GM18519 (cell line): ENCODE measurements around the gene MST1.

Experiments used
- ATAC-seq: cut with Tn5 transposase; IDR thresholded peaks from one replicate; pipeline ENCODE4 v1.9.1; 2021; ENCODE audit warnings: mild to moderate bottlenecking, moderate library complexity; ENCODE audit not compliant: unreplicated experiment, low FRiP score

Gene MST1

DNA sequence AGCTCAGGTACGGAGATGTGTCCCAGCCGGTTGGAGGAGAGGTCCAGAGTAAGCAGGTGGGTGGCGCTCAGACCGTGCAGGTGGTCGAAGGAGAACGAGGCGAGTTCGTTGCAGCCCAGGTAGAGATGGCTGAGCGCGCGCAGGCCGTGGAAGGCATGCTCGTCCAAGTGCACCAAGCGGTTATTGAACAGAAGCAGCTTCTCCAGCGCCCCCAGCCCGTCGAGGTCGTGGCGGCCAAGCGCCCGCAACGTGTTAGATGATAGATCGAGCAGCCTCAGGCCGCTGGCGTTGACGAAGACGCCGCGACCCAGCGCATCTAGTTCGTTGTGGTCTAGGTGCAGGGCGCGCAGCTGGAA lies 29.6 kb upstream of the MST1 start:
- ATAC-seq: no peak

DNA sequence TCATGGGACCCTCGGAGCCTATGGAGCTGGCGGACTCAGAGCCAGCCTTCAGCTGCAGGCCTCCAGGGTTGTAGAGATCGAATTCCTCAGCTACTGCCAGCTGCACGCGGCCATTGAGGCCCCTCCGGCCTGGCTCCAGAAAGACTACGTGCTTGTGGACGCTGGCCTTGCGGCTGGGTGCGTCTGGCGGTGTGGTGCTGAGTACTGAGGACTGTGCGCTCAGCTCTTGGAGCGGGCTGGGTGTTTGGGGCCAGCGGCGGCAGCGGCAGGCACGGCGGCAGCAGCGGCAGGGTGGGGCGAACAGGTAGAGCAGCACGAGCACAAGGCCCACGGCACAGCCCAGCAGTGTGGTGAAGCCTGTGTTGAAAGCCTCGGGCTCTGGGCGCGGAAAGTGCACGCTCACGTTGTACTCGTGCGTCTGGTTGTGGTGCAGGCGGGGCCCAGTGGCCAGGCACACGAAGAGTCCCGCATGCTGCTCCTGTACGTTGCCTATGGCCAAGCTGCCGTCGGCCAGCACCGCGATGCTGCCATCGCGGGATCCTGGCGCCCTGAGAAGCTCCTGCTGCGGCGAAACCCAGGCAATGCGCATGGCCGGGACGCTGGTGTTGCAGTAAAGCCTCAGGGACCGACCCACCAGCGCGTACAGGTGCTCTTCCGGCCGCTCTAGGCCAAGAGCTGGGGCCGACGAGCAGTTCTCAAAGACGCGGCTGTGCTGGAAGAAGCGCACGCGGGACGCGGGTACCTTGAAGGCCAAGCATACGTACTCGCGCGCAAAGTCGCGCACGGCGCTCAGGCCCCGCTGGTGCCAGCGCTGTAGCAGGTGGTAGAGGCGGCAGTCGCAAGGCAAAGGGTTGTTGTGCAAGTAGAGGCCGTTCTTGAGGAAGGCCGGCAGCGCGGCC lies 28.9 kb upstream of the MST1 start:
- ATAC-seq: no peak

DNA sequence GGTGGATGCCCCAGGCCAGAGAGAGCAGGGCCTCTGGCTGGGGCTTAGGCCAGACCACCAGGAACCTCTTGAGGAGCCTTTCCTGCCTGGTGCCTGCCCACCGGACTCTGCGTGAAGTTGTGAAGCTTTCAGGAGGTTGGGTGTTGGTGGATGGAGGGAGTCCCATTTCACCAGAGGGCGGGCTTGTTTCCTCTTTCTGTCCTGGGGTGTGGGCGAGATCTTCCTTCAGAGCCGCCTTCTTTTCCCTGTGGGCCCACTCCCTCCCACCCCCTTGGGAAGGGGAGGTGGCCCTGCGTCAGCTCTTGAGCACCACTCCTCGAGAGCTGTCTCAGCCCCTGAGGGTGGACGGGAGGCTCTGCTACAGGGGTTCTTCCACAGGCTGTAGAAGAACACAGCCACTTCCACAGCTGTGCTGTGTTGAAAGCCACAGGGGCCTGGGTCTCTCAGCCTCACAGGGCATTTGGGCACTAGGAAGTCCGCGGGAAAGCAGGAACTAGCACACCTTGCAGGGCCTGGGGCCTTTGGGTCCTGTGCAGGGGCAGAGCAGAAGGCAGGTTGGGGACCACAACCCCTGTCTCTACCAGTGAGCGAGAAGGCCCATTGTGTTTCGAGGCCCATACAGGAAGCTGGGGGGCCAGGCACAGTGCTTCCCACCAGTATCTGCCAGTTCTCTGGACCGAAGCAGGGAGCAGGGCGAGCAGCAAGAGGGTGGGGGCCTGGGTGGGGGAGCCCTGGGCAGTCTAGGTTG lies 28.1 kb upstream of the MST1 start:
- ATAC-seq: no peak

DNA sequence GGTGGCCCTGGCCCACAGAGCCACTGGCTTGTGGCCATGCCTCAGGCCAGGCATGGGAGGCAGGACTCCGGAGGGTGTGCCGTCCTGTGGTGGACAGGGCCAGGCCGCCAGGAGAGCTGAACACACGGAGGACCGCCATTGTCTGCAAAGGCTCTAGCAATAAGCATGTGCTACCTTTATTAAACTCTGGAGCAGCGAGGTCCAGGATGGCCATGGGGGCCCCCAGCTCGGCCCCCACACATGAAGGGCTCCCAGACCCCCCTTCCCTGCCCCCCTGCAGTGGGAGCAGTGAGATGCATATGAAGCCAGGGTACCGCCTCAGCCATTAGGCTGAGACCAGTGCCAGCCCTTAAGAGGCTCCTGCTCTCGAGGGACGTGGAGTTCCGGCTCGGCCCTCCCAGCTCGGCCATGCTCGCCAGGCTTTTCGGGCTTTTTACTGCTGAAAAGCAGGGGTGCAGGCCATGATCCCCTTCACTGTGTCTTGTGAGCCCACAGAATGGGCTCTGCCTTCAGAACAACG lies 27.5 kb upstream of the MST1 start:
- no peak for ATAC-seq

DNA sequence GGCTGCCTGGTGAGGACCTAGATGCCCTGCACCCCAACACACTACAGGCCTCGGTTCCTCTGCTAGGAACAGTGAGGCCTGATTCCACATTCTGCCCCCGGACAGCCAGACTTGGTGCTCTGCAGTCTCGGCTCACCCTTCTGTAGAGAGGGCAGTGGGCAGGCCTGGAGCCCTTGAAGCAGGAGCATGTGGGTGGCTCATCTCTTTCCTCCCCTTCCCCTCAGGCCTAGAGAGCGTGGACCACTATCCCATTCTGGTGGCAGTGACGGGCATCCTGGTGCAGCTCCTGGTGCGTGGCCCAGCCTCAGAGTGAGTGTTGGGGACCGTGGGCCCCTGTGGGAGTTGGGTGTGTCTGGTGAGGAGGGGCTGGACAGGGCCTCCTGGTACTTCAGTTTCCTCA lies 26.9 kb upstream of the MST1 start:
- no peak for ATAC-seq

DNA sequence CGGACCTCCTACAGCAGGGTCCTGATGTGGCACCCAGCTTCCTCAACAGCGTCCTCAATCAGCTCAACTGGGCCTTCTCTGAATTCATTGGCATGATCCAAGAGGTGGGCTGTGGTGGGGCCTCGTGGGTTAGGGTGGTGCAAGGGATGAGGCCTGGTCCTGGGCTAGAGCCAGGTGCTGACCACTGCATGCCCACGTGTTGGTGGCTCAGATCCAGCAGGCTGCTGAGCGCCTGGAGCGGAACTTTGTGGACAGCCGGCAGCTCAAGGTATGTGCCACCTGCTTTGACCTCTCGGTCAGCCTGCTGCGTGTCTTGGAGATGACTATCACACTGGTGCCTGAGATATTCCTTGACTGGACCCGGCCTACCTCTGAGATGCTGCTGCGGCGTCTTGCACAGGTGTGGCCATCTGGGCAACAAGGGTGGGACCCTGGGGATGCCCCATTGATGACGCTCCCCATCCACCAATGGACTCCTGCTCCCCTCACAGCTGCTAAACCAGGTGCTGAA lies 26.4 kb upstream of the MST1 start:
- ATAC-seq: no peak

DNA sequence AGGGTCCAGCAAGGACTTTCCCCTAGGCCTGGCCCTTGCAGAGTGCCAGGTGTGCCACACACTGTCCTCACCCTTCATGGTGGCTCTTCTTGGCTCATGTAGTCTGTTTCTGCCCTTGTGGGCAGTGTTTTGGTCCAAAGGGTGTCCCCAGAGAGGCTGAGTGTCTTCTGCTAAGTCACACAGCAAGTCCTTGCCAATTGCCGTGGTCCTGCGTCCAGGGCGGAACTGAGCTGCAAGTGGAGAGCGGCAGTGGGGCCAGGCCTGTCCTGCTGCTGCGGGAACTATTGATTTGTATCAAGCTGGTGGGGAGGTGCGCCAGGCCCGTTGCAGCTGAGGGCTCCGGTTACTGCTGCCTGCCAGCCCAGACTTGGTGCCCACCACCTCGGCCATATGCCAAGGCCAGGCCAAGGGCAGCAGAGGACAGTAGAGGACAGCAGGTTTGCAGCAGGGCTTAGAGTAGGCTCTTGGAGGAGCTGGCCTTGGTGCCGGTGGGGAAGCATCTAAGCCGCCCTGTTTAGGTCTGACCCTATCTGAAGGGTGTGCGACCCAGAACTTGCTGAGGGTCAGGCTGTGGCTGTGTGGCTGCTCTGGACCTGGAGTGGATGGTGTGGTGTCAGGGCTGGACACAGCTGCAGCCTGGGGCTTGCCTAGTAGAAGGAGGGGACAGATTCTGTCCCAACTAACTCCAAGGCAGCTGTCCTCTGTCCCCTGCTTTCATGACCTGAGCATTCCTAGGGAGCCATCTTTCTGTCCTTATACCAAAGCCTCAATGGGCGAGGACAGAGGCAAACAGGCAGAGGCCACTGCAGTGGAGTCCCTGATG lies 25.7 kb upstream of the MST1 start:
- no peak for ATAC-seq

DNA sequence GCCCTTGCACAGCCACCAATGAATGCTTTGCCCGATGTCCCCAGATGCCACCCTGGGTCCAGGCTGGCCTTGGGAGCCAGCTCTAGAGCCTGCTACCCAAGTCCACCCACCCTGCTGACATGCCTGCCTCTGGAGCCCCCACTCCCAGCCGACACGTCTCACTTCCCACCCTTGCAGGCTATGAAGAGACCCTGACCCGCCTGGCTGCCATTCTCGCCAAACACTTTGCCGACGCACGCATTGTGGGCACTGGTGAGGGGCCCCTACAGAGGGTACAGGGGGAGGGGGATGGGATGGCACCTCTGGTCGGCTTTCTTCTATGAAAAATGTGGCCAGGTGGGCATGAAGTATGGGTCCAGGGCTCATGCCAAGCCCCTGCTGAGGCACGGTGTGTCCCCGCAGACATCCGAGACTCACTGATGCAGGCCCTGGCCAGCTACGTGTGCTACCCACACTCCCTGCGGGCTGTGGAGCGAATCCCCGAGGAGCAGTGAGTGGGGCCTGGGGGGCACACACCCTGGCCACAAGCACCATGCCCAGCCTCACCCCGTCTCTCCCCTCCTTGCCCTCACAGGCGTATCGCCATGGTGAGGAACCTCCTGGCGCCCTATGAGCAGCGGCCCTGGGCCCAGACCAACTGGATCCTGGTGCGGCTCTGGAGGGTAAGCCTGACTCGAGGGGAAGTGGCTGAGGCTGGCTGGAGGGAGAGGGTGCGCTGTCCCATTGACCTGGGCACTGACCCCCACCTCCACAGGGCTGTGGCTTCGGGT lies 24.2 kb upstream of the MST1 start:
- ATAC-seq: no peak

DNA sequence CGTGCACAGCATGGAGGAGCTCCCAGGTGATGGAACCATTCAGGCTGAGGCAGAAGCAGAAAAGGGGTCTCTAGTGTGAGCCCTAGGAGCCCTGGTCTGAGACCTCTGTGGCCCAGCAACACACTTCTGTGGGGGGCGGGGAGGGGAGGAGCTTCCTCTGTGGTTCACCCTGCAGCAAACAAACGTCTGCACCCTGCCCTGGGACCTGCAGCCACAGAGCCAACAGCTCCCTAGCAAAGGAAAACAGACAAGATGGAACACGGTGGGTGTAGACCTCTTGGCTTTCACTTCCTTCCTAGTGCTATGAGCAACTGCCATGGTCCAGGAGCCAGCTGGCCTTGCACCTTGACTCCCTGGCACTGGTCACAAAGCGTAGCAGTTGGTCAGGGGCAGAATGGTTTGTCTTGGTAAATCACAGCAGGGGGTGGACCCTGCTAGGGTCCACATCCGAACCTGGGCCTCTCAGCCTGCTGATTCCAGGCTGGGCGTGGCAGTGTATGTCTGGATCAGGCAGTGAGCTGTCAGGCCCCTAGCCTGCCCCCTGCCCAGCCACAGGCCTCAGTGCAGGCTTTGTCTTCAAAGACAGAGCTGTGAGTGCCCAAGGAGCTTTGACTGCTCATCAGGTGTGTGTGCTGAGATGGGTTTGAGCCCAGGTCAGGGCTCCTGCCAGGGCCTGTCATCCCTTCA lies 23.5 kb upstream of the MST1 start:
- no peak for ATAC-seq

DNA sequence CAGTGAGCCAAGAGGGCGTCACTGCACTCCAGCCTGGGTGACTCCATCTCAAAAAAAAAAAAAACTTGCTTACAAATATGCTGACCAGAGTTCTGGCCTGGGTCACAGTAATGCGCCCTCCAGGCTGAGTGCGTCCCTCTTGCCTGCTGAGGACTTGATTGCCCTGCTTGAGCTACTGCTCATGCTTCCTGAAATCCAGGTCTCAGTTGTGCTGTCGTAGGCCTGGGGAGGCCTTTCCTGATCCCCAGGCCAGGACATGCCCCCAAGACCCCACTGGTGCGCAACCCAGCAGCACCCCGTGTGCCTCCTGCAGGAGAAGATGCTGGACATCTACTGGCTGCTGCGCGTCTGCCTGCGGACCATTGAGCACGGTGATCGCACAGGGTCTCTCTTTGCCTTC lies 22.9 kb upstream of the MST1 start:
- no peak for ATAC-seq

DNA sequence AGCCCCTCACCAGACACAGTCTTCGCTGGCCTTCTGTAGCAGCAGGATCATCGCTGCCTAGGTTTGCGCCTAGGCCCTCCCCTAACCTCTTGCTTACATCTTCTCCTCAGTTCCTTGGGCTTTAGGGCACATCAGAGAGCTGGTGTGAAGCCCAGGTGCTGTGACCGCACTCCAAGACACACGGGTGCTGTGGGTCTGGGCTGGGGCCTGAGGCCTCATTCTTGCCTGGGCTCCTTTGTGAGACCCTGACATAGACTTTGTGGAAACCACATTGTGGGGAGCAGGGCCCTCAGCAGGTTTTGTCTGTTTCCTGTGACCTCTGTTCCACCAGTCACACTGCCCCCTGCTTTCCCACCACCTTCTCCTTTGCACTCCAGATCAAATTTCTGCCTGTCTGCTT lies 22.2 kb upstream of the MST1 start:
- ATAC-seq: no peak

DNA sequence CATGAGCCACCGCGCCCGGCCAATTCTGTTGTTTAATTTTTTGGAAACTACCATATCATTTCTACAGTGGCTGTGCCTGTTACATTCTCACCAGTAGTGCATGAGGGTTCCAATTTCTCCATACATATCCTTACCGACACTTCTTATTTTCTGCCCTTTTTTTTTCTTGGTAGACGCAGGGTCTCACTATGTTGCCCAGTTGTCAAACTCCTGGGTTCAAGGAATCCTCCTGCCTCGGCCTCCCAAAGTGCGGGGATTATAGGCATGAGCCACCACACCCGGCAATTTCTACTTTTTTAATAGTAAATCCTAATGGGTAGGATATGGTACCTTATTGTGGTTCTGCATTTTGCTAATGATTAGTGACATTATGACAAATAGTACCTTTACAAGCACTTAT lies 20.6 kb upstream of the MST1 start:
- ATAC-seq: no peak

DNA sequence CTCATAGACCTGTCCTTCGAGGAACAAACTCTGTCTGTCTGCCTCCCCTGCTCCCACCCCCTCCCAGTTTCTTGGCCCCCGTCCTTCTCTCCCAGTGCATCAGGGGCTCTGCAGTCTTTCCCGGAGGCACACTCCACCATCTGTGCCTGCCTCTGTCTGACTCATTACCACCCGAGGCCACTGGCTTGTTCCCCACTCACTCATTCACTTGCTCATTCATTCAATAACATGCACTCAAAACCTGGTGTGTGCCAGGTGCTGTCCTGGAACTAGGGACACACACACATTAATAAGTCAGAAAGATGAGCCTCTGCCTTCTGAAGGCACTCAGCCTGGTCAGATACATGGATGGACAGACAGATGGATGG lies 17.8 kb upstream of the MST1 start:
- ATAC-seq: no peak

DNA sequence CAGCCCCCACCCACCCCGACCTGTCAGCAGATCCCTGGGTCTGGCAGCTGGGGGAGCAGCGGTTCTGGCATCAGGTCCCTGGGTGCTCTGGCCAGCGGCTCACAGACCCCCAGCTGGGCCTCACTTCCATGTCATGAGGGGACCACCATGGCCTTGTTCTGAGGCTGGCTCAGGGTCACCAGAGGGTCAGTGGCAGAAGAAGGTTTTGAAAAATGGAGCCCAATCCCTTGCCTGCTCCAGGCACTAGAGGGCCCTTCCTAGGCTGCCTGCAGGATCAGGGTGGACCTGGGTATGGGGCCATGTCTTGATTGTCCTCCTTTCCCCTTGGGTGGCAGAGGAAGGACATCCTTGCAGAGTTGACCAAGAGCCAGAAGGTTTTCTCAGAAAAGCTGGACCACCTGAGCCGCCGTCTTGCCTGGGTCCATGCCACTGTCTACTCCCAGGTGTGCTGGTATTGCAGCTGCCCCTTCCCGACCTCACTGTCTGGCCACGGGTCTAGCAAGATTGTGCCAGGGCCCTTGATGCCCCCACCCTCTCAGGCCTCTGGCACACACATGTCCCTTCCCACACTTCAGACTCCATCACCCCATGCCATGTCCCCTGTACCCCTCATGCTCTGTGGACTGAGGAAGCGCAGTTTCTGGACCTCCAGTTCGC lies 17.3 kb upstream of the MST1 start:
- no peak for ATAC-seq

DNA sequence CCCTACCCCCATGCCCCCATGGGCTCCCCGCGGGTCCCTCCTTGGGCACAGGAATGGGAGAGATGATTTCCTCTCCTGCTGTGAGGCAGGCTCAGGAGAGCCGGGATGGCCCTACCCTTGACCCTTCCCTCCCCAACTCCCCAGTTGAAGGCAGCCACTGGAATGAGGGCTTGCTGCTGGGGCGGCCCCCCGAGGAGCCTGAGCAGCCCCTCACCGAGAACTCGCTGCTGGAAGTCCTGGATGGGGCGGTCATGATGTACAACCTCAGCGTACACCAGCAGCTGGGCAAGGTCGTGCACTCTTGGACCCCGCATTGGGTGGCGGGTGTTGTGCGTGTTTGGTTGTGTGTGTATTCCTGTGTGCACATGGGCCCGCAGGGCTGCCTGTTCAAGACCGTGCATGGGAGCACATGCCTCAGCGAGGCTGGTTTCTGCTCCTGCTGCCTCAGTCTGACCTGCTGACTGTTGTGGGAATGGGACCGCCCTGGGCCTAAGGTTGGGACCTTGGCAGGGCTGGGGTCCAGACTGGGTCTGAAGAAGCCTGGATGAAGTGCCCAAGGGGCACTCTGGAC lies 16.2 kb upstream of the MST1 start:
- no peak for ATAC-seq

DNA sequence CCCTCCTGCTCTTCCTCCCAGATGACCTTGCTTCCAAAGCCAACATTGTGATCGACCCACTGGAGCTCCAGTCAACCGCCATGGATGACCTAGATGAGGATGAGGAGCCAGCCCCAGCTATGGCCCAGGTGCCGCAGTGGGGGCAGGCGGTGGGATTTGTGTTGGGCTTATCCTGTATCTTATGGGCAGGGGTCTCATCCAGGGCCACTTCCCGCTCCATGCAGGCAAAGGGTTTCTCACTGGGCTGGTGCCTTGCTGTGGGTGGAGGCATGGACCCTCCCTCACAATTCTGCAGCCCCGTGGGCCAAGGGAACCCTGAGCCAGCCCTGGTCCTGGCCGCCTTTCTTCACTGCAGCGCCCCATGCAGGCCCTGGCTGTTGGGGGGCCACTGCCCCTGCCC lies 15.4 kb upstream of the MST1 start:
- ATAC-seq: no peak

DNA sequence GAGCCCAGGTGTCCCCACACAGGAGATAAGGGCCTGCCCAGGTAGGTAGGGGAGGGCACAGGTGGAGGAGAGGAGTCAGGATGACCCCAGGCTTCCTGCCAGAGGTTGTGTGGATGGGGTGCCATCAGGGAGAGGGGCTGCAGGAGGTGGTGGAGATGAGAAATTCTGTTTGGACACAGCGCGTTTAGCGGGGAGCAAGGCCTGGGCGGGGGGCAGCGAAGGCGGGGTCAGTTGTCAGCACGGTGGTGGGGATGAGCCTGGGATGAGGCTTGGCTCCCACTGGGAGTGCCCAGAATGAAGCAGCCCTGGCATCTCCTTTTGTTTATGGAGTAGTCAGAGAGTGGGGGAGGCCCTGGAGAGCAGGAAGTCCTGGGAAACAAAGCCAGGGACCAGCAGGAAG lies 14.7 kb upstream of the MST1 start:
- no peak for ATAC-seq

DNA sequence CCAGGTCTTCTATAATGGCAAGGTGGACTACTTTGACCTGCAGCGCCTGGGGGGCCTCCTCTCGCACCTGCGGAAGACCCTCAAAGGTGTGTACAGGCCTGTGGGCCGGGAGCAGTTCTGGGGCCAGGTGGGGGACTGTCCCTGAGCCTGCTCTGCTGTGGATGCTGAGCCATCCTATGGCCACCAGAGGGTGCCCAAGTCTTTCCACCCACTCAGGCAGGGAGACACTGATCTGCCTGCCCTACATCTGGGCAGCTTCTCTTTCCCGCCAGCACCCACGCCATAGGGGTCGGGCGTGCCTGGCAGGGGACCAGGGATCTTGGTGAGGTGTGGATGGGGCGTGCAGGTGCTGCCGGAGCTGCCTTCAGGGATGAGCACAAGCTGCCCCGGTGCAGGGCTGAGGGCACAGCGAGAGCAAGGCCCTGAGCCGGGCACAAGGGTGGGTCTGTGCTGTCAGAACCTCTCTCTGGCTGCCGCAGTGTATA lies 14.2 kb upstream of the MST1 start:
- ATAC-seq: no peak

DNA sequence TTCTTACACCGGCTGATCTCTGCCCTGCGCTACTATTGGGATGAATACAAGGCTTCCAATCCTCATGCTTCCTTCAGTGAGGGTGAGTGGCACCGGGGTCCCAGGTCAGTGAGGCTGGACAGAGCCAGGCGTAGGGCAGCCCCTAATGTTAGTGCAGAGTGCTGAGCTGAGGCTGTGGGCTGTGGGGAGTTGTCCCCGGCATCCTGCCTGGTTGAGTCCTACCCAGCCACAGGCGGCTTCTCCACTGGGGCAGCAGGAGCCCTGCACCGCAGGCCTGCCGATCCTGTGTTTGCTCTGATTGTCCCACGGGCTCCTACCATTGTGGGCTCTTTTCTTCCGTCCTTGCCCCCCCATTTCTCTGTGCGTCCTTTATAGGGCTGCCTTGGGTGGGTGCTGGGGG lies 13.4 kb upstream of the MST1 start:
- ATAC-seq: no peak
